Measurements from ENCODE around the gene SMURF1.

- TF ChIP-seq CTCF (IDR thresholded peaks at IDR 0.05 in 8 of 11, conservative IDR thresholded peaks at IDR 0.05 in 3 of 11), result no peak
- no peak for TF ChIP-seq POLR2A (IDR thresholded peaks at IDR 0.05)
Observed at GRCh38 chr7:99141334-99141733, 2.6 kb downstream of the SMURF1 start.
